RWPE1 (cell line): ENCODE results near the gene CCND2.

Experiments used
- CTCF ChIA-PET: fragments of 350-600 bp; sonication (Branson Sonifier 250); formaldehyde crosslinking; extraction: SDS; loops from one replicate; lab custom pipeline; 2021; lab: Yijun Ruan, JAX
- POLR2A ChIA-PET: fragments of 400-600 bp; formaldehyde crosslinking; extraction: SDS; loops from one replicate; lab custom pipeline; 2020; ENCODE audit warnings: antibody characterized with exemption; ENCODE audit not compliant: low non-redundant PET; lab: Yijun Ruan, JAX
- DNase-seq: peaks from one replicate; pipeline ENCODE4 v3.0.0; 2012; ENCODE audit warnings: low spot score
- H3K27ac ChIP-seq: fragments of 450-650 bp; 2 replicates; pipeline ENCODE4 v1.5.1; 2017
- TF ChIP-seq, protein P1 (sequence below): fragments of 450-650 bp; conservative IDR thresholded peaks from 2 replicates; pipeline ENCODE4 v1.5.1; 2017; ENCODE audit warnings: low read depth, mild to moderate bottlenecking

CCND2 gene

GRCh38 chr12:4282103-4282891 lies 8.7 kb downstream of the CCND2 start:
- TF ChIP-seq, protein P1, sequence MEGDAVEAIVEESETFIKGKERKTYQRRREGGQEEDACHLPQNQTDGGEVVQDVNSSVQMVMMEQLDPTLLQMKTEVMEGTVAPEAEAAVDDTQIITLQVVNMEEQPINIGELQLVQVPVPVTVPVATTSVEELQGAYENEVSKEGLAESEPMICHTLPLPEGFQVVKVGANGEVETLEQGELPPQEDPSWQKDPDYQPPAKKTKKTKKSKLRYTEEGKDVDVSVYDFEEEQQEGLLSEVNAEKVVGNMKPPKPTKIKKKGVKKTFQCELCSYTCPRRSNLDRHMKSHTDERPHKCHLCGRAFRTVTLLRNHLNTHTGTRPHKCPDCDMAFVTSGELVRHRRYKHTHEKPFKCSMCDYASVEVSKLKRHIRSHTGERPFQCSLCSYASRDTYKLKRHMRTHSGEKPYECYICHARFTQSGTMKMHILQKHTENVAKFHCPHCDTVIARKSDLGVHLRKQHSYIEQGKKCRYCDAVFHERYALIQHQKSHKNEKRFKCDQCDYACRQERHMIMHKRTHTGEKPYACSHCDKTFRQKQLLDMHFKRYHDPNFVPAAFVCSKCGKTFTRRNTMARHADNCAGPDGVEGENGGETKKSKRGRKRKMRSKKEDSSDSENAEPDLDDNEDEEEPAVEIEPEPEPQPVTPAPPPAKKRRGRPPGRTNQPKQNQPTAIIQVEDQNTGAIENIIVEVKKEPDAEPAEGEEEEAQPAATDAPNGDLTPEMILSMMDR, result no peak
- no peak overlapping the region for H3K27ac ChIP-seq
- no peak for DNase-seq
- ChIA-PET CTCF (interaction anchor here (1.6 kb wide), 1 partner anchor 244 kb away, joined by 5 read pairs; no protein-coding TSS in a partner anchor), POLR2A (no interaction called here)

DNA sequence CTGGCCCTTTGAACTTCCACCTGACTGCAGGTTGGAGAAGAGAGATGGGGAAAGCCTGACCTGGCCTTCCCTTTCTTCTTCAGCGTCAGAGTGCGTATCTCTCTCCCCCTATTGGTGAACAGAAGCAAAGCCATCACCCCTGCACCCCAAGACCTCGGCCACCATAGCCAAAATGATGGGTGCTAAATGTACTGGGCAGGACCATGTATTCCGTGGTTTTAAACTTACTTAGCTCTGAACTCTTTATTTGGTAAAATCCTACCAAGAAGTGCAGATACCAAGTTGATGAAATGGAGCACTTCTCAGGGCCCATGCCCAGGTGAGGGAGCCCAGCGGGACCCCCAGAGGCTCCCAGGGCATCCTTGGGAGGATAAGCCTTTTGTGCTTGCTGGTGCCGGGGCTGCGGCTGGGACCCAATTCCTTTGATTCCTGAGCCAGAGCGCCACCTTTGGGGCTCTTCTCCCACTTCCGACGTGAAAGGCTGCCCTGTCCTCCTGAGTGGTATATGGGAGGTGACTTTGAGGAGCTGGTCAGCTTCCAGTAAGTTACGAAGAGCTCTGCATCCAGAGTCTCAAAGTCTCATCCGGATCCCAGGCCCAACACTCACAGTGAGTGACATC lies 9.4 kb downstream of the CCND2 start:
- ChIA-PET POLR2A (no interaction called here), CTCF (no interaction called here)
- TF ChIP-seq, protein P1, result no peak
- DNase-seq, result no peak
- no peak overlapping the region for H3K27ac ChIP-seq

DNA sequence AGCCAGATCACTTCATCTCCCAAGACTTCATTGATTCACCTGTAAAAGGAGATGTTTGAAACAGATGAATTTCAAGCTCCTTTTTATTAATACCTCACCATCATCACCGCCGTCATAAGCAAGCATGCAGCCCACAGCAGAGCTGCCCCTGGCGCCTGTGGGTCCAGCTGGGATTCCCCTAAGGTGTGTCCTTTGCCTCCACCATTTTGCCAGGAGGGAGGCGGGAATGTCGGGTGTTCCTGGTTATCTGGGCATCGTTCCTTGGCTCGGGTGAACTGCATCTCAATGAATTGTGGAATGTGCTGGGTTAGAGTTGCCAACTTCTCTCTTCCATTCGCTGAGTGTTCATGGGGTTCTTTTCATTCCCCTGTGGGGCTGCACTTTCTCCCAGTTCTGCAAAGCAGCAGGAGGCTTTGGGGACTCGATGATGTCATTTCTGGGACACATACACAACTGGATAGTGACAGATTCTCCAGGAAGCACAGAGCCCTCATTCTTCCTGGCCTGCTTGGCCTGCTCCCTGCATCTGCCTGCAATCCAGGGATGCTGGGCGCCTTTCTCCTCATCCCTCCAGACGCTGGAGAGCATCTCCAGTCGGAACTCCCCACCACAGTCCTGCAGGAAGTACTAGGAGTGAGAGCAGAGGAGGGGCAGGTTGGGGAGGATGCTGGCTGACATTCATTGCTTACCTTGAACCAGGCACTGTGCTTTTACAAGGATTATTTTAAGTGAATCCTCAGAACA lies 10.1 kb downstream of the CCND2 start:
- CTCF ChIA-PET, result no interaction called here
- no peak overlapping the region for H3K27ac ChIP-seq
- POLR2A ChIA-PET, result interaction anchor here (0.6 kb wide), 1 partner anchor 8 kb away, joined by 3 read pairs; no protein-coding TSS in a partner anchor
- no peak for DNase-seq
- TF ChIP-seq, protein P1, result no peak

- CTCF ChIA-PET, result no interaction called here
Observed at GRCh38 chr12:4284306-4284705, 10.7 kb downstream of the CCND2 start.

GRCh38 chr12:4285070-4285469 lies 11.5 kb downstream of the CCND2 start:
- TF ChIP-seq, protein P1, result no peak
- H3K27ac ChIP-seq, result no peak overlapping the region
- no peak for DNase-seq
- ChIA-PET POLR2A (no interaction called here), CTCF (interaction anchor here (0.6 kb wide), 1 partner anchor 278 kb away, joined by 3 read pairs; no protein-coding TSS in a partner anchor)

More at GRCh38 chr12:4284306-4284705, 10.7 kb downstream of the CCND2 start:
- TF ChIP-seq, protein P1, result no peak
- H3K27ac ChIP-seq, result no peak overlapping the region
- POLR2A ChIA-PET, result interaction anchor here (0.6 kb wide), 1 partner anchor 9 kb away, joined by 3 read pairs; no protein-coding TSS in a partner anchor
- DNase-seq, result no peak

GRCh38 chr12:4286228-4286627 lies 12.7 kb downstream of the CCND2 start:
- CTCF ChIA-PET, result no interaction called here
- POLR2A ChIA-PET, result no interaction called here
- DNase-seq, result no peak

More at GRCh38 chr12:4286228-4286627, 12.7 kb downstream of the CCND2 start:
- TF ChIP-seq, protein P1, result no peak
- no peak overlapping the region for H3K27ac ChIP-seq
